GM21367 (cell line): Measurements from ENCODE around the gene CALN1.
"Not testable (repeated sequence)": the region's sequence is repeated elsewhere in the genome, so short reads cannot be mapped to it uniquely, and the experiment has no call there.

ENCODE experiments used
- ATAC-seq: cut with Tn5 transposase; IDR thresholded peaks from one replicate; pipeline ENCODE4 v1.9.1; 2021; ENCODE audit not compliant: unreplicated experiment

Gene CALN1

DNA sequence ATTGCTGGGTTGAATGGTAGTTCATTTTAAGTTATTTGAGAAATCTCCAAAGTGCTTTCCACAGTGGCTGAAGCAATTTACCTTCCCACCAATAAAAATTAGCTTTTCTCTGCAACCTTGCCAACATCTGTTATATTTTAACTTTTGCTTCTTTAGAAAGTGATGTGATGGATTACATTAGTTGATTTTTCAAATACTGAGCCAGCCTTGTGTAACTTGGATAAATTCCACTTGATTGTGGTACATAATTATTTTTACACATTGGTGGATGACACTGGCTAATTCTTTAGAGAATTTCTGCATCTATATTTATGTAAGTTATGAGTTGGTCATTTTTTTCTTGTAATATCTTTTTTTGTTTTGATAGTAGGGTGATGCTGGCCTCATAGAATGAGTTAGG lies 646.1 kb downstream of the CALN1 start:
- no peak for ATAC-seq

DNA sequence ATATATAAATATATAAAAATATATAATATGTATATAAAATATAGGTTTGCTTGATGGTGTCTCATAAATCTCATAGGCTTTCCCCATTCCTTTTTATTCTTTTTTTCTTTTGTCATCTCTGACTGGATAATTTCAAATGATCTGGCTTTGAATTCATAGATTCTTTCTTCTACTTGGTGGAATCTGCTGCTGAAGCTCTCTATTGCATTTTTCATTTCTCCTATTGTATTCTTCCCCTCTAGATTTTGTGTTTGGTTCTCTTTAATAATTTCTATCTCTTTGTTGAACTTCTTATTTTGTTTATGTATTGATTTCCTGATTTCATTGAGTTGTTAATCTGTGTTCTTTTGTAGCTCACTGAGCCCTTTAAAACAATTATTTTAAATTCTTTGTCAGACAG lies 650.8 kb downstream of the CALN1 start:
- ATAC-seq = no peak

DNA sequence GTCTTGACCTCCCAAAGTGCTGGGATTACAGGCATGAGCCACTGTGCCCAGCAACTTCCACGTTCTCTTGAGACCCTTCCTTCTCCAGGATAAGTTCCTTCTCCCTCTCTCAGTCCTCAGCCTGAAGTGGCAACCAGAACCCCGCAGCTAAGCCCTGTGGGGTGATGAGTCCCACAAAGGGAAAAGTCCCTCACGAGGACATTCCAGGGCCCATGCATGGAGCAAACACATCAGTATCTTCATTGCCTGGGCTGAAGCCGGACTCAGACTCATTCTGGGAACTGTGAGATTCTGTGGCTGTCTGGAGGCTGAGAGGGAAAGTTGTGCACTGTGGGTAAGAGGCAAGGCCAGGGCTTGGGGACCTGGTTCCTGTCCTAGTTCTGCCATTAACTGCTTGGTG lies 657.3 kb downstream of the CALN1 start:
- no peak for ATAC-seq

DNA sequence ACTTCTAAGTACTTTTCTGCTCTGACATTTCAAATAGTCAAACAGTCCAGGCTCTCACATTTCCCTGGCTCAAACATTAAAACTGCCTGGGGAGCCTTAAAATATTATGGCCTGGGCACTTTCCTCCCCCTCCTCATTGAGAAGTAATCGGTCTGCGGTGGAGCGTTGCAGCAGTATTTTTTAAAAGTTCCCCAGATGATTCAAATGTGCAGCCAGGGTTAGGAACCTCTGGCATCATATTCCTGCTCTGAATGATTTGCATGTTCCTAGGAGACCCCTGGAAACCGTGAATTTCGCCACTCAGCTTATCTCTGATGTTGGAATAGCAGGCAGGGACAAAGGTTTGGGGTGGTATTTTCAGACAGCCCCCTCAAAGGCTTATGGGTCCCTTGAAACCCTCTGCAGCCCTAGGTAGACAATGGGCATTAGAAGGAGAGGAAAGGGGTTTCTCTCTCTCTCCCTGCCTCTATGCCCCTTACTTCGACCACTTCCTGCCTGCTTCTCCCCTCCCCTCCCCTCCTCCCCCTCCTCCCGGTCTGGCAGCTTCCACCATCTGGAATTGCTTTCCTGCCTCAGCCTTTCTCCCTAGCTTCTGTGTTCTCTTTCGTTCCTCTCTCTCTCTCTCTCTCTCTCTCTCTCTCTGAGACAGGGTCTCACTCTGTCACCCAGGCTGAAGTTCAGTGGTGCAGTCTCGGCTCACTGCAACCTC lies 658.0 kb downstream of the CALN1 start:
- no peak for ATAC-seq

DNA sequence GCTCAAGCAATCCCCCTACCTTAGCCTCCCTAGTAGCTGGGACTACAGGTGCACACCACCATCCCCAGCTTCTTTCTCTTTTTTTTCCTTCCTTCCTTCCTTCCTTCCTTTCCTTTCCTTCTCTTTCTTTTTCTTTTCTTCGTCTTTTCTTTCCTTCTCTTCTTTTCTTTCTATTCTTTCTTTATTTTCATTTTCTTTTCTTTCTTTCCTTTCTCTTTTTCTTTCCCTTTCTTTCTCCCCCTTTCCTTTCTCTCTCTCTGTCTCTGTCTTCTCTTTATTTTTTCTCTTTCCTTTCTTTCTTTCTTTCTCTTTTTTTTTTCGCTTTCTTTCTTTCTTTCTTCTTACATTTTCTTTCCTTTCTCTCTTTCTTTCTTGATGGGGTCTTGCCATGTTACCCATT lies 658.9 kb downstream of the CALN1 start:
- no peak for ATAC-seq

DNA sequence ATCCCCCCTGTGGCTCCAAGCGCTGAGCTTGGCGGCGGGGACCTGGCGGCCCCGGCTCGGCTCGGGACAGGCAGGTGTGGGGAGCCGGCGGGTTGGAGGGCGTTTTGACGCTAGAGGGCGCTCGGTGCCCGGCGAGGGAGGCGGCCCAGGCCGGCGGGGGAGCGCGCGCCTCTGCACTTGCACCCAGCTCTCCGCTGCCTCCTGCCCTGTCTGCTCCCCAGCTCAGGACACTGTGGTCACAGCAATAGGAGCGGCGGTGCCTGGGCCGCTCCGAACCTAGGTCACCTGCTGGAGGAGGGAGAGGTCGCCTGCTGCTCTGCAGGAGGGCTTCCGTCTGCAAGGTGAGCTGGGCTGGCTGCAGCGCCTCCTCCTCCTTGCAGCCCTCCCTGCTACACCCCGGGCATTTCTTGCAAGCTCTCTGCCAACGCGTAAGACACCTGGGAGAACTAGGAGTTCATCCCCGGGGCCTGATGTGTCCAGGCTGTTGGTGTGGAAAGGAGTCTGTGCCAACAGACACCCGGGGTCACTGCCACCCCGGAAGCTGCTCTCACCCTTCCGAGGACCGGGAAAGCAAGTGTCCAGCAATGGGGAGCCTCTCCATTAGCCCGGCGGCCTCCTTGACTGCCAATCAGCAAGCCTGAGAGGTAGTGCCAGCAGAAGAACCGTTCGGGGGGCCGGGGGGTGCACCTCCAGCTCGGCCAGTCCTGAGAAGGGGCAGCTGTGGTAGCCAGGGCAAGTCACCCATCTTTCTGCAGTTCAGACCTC lies 659.8 kb downstream of the CALN1 start:
- no peak for ATAC-seq

DNA sequence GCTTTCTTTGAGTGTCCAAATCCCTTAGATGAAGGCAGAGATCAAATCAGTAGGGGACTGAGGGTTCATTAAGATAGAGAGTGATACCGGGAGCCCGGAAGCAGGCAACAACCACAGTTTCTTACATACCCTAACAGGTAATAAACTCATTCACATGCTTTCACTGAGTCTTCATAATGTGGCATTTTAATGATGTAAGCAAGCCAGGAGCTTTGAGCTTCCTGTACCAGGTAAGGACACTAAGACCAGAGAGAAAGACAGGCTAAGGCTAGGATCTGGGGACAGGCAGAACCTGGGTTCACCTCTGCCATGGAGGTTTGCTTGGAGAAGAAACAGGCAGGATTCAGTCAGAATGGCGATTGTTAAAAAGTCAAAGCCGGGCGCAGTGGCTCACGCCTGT lies 661.8 kb downstream of the CALN1 start:
- no peak for ATAC-seq

DNA sequence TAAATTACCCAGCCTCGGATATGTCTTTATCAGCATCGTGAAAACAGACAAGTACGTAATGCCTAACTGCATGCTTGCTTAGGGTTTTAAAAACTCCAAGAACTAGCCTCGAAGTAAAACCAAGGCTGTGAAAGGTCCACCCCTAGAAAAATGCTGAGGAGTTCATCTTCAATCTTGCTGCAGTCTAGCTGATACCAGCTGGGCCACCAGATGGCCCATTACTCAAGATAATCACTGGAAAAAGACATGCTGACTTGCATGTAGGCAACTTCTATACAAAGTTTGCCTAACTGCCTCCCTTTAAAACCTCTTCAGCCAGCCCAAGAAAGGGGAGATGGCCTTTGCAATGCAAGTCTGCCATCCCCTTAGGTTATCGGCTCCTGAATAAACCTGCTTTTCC lies 666.1 kb downstream of the CALN1 start:
- no peak for ATAC-seq

DNA sequence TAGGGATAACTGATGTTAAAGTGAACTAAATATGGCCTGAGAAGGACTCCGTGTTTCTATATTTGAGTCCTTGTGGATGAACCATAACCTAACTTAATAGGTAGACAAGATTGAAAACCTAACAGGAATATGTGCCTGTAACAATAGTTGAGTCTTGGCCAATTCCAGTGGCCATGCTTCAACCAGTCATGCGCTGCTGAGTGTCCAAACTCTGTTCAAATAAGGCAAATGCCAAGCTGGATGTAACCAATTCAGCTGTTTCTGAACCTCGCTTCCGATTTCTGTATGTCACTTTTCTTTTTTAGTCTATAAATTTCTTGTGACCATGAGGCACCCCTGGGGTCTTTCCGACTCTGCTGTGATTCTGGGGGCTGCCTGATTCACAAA lies 672.0 kb downstream of the CALN1 start:
- ATAC-seq = no peak

DNA sequence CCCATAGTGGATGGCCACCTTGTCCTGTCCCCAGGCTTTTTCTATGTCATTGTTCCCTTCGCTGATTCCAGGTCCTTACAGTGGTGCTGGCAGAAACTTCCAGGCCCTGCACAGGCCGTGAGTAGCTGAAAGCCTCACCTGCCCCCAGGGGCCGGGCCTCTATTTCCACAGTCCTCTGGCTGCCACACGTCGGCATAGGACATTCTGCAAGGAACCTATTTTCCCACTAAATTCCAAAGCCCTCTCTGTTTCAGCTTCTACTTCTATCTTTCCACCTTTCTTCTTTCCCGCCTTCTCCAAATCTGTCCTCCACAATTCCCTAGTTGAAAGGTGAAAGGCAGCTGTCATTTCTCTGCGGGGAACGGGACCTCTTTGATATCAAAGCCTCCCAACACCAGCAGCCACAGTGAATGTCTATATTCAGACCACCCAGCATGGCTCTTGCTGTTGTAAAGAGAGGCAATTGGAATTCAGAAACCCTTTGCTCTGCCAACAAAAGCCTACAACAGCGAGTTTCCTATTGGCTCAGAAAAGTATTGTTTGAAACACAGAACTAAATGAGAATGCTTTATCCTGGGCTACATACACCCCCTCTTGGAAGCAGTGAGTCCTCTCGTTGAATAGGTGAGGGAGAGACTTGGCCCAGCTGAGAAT lies 672.5 kb downstream of the CALN1 start:
- ATAC-seq = no peak

DNA sequence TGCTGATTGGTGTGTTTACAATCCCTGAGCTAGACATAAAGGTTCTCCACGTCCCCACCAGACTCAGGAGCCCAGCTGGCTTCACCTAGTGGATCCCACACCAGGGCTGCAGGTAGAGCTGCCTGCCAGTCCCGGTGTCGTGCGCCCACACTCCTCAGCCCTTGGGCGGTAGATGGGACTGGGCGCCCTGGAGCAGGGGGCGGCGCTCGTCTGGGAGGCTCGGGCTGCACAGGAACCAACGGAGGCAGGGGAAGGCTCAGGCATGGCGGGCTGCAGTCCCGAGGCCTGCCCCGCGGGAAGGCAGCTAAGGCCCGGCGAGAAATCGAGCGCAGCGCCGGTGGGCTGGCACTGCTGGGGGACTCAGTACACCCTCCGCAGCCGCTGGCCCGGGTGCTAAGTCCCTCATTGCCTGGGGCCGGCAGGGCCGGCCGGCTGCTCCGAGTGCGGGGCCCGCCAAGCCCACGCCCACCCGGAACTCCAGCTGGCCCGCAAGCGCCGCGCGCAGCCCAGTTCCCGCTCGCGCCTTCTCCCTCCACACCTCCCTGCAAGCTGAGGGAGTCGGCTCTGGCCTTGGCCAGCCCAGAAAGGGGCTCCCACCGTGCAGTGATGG lies 674.1 kb downstream of the CALN1 start:
- not testable (repeated sequence) for ATAC-seq

DNA sequence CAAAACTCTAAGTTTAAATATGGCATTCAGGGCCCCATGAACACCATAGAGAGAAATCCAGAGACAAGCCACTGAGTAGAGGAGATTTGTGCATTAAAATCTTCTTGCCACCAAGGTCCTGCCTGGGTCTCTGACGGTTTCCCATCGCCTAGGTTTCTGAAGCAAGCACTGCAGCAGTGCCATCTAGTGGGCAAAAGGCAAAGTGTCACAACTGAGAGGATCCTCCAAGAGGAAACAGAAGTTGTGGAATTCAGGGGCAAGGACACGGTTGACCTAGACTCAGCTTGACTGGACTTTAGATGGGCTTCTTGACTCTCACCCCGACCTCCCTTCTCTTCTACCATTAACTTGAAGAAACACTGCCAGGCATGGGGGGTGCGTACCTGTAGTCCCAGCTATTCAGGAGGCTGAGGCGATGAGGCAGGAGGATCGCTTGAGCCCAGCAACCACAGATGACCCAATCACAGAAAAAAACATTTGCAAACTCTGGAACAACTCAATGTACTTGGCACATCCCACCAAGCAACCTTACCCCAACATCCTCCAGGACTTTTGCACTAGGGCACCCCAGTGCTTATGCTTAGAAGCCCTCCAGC lies 676.1 kb downstream of the CALN1 start:
- no peak for ATAC-seq

DNA sequence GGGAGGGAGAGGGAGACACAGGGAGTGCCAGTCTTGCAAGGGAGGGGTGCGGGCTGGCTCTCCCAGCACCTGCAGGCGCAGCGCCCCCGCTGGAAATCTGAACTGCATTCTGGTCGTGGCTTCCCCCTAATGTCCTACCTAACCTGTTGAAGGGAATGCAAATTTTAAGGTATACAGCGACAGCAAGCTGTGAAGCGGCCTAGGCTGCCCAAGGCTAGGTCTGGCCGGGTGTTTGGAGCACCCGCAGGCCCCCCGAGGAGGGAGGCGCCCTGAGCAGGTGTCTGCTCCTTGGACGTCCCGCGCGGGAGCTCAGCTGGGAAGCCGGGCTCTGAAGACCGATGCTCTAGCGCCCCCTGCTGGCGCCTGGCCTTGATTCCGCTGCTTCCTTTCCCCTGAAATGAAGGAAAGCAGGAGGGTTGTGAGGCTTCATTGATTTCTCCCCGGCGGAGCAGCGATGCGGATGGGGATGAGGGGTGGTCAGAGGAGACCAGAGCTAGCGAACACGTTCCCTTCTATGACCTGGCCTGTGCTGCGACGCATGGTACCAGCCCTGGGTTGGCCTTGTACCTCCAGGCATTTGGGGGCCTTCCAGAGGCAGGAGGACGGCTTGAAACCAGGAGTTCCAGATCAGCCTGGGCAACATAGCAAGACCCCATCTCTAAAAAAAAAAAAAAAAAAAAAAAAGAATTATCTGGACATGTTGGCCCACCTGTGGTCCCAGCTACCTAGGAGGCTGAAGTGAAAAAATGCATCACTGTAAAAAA lies 678.8 kb downstream of the CALN1 start:
- peak; percentile 45 for ATAC-seq

DNA sequence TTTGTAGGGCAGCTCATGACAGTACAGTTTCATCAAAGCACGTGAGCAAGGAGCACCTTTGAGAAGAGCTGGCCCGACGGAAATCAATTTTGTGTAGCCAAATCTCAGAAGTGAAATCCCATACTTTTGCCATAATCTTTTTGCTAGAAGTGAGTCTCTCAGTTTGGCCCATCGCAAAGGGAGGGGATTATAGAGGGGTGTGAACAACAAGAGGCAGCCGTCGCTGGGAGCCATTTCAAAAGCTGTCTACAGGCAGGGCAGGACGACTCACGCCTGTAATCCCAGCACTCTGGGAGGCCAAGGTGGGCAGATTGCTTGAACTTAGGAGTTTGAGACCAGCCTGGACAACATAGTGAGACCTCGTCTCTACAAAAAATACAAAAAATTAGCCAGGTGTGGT lies 680.4 kb downstream of the CALN1 start:
- no peak for ATAC-seq
